Endodermal cell (in vitro differentiated cells): ENCODE results near the gene GPSM1. TPM values are rescaled to one million over a fixed set of nuclear protein-coding genes. Genes with fewer than 3 reads are reported as not detected.

Source experiments
- DNase-seq: peaks from one replicate; pipeline ENCODE4 v3.0.0-alpha.2; 2017
- H3K27ac ChIP-seq: 2 replicates; pipeline ENCODE4 v1.5.1; 2013; ENCODE audit warnings: mild to moderate bottlenecking, low read depth, low read length, moderate library complexity
- H3K27me3 ChIP-seq: 2 replicates; pipeline ENCODE4 v1.6.1; 2013; ENCODE audit warnings: mild to moderate bottlenecking, low read length, moderate library complexity; ENCODE audit not compliant: insufficient read depth, control insufficient read depth, poor library complexity, severe bottlenecking
- H3K36me3 ChIP-seq: 2 replicates; pipeline ENCODE4 v1.7.0; 2013; ENCODE audit warnings: mild to moderate bottlenecking, low read length, moderate library complexity; ENCODE audit not compliant: control insufficient read depth, insufficient read depth
- H3K4me1 ChIP-seq: one replicate; pipeline ENCODE4 v1.7.0; 2013; ENCODE audit warnings: low read length; ENCODE audit not compliant: control insufficient read depth, insufficient read depth
- H3K4me3 ChIP-seq: 2 replicates; pipeline ENCODE4 v1.5.1; 2013; ENCODE audit warnings: mild to moderate bottlenecking, low read length, moderate library complexity
- H3K9ac ChIP-seq: 2 replicates; pipeline ENCODE4 v1.6.1; 2013; ENCODE audit warnings: mild to moderate bottlenecking, low read length, moderate library complexity; ENCODE audit not compliant: poor library complexity, severe bottlenecking; ENCODE audit errors: extremely low read depth
- H3K9me3 ChIP-seq: 2 replicates; pipeline ENCODE4 v1.6.1; 2013; ENCODE audit warnings: mild to moderate bottlenecking, low read length, moderate library complexity; ENCODE audit not compliant: control insufficient read depth
- H3K27ac Mint-ChIP-seq: 2 replicates; pipeline ENCODE4 v1.8.0; 2020; ENCODE audit warnings: mixed read lengths
- H3K27me3 Mint-ChIP-seq: 2 replicates; pipeline ENCODE4 v1.8.0; 2021; ENCODE audit warnings: mild to moderate bottlenecking, mixed read lengths; ENCODE audit not compliant: insufficient read depth
- H3K36me3 Mint-ChIP-seq: 2 replicates; pipeline ENCODE4 v1.8.0; 2020; ENCODE audit warnings: low read depth, mixed read lengths
- H3K4me1 Mint-ChIP-seq: 2 replicates; pipeline ENCODE4 v1.8.0; 2020; ENCODE audit warnings: mixed read lengths
- H3K4me3 Mint-ChIP-seq: 2 replicates; pipeline ENCODE4 v1.8.0; 2020; ENCODE audit warnings: mild to moderate bottlenecking, moderate library complexity, mixed read lengths
- H3K9me3 Mint-ChIP-seq: 2 replicates; pipeline ENCODE4 v1.8.0; 2020; ENCODE audit warnings: mild to moderate bottlenecking, mixed read lengths
- CTCF ChIP-seq: fragments of 200-600 bp; sonication (generic); conservative IDR thresholded peaks from 2 replicates; pipeline ENCODE4 v1.5.0; 2021; ENCODE audit warnings: antibody characterized with exemption, mild to moderate bottlenecking
- WGBS, 2 experiments: methylation state at CpG; one replicate each; pipeline versions ENCODE4 v1.1.5 to v1.1.7; 2013; ENCODE audit warnings: missing lambda C conversion rate in 2 of 2, mixed read lengths in 1 of 2; ENCODE audit not compliant: insufficient coverage in 1 of 2, insufficient read length in 1 of 2; 5-methylcytosine and 5-hydroxymethylcytosine counted together
- total RNA-seq, 2 donors: library from RNA; stranded (reverse); fragmentation: NEBNext Ultra II Directional in 1 of 2; extraction: Animal tissue kit (Norgen Biotek cat#: 25700) in 1 of 2; gene quantifications; 2 replicates in 1 of 2; 3 replicates in 1 of 2; pipeline ENCODE4 v1.2.1, GENCODE V29; 2021

Gene GPSM1
- total RNA-seq, 2 donors from 2014 or later, result 37.2 to 38.6 TPM

DNA sequence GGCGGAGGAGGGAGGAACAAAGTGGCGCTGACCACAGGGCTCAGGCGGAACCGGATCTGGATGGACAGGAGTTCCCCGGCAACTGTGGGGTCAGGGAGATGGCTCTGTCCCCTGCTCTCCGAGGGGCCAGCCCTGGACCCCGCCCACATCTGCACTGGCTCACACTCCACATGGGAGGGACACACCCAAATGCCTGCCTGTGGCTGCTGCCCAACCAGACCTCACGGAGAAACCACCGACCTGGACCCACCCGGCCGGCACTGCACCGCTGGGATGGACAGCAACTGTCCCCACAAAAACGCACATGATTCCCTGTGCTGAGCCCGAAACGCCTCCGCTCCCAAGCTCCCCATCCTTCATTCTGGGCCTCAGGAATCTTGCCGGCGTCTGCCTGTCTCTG is 28.2 kb upstream of the GPSM1 start:
- Histone ChIP-seq H3K36me3 (no peaks in the 10 kb centered on the region), H3K9ac (no peak overlapping the region), H3K4me1 (no peaks in the 10 kb centered on the region), H3K27me3 (no peaks in the 10 kb centered on the region), H3K9me3 (no peaks in the 10 kb centered on the region), H3K27ac (no peak overlapping the region), H3K4me3 (no peak overlapping the region)
- H3K36me3 Mint-ChIP-seq, result no peaks in the 10 kb centered on the region
- 87 to 93% methylated on average over 13 to 18 of the region's 18 CpGs for WGBS, 2 experiments
- no peaks in the 10 kb centered on the region for H3K27me3 Mint-ChIP-seq
- no peak overlapping the region for H3K4me3 Mint-ChIP-seq
- H3K27ac Mint-ChIP-seq, result no peak overlapping the region
- H3K9me3 Mint-ChIP-seq, result no peaks in the 10 kb centered on the region
- no peaks in the 10 kb centered on the region for H3K4me1 Mint-ChIP-seq
- peak; percentile 43 for DNase-seq
- TF ChIP-seq CTCF, result no peak

DNA sequence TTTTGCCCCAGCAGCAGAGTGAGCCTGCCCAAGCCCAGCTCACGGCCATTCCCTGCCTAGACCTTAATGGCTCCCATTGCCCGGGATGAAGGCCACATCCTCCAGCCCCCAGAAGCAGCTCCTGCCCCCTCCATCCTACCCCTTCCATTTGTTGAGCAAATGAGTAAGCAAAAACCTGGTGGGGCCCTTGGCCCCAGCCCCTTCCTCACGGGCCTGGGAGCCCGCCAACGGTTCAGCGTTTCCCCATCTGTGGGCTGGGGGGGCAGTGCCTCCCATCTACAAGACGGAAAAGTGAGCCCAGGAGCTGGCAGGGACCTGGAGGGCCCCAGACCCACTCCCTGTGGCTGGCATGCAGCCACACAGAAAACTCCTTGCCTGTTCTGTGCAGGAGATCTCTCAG is 27.8 kb upstream of the GPSM1 start:
- no peaks in the 10 kb centered on the region for H3K36me3 ChIP-seq
- H3K9me3 ChIP-seq, result no peaks in the 10 kb centered on the region
- no peaks in the 10 kb centered on the region for H3K4me1 ChIP-seq
- Mint-ChIP-seq H3K36me3 (no peaks in the 10 kb centered on the region), H3K9me3 (no peaks in the 10 kb centered on the region), H3K27me3 (no peaks in the 10 kb centered on the region), H3K4me1 (no peaks in the 10 kb centered on the region), H3K27ac (no peak overlapping the region), H3K4me3 (no peak overlapping the region)
- no peak overlapping the region for H3K4me3 ChIP-seq
- TF ChIP-seq CTCF, result no peak
- 84 to 86% methylated on average over 6 to 7 of the region's 7 CpGs for WGBS, 2 experiments
- DNase-seq, result no peak
- no peak overlapping the region for H3K27ac ChIP-seq
- H3K9ac ChIP-seq, result no peak overlapping the region
- no peaks in the 10 kb centered on the region for H3K27me3 ChIP-seq

DNA sequence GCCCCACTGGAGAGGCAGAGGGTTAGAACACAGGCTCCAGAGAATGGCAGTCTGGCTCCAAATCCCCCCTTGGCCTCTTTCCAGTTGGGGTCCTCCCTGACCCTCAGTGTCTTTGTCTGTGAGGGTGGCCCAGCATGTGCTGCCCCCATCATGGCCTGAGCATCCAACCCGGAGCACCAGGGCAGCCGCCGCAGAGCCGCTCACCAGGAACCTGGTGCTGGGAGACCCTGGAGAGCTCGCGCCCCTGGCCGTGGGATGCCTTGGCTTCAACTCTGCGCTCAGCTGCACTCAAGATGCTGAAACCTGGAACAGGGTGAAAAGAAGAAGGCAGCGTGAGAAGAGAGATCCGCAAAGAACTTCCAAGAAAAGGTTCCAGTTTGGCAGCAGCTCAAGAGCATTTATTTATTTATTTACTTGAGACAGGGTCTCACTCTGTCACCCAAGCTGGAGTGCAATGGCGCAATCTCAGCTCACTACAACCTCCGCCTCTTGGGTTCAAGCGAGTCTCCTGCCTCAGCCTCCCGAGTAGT is 27.3 kb upstream of the GPSM1 start:
- Histone ChIP-seq H3K4me1 (no peaks in the 10 kb centered on the region), H3K36me3 (no peaks in the 10 kb centered on the region), H3K27ac (no peak overlapping the region), H3K27me3 (no peaks in the 10 kb centered on the region), H3K4me3 (no peak overlapping the region), H3K9me3 (no peaks in the 10 kb centered on the region), H3K9ac (no peak overlapping the region)
- no peak for DNase-seq
- no peak overlapping the region for H3K4me3 Mint-ChIP-seq
- H3K27me3 Mint-ChIP-seq, result no peaks in the 10 kb centered on the region
- TF ChIP-seq CTCF, result no peak
- 92 to 97% methylated on average over 9 to 14 of the region's 14 CpGs for WGBS, 2 experiments
- H3K36me3 Mint-ChIP-seq, result no peaks in the 10 kb centered on the region
- no peak overlapping the region for H3K27ac Mint-ChIP-seq
- no peaks in the 10 kb centered on the region for H3K9me3 Mint-ChIP-seq
- H3K4me1 Mint-ChIP-seq, result no peaks in the 10 kb centered on the region
